HG03439 (cell line): ENCODE data around the gene DGKH.
"Not testable (repeated sequence)": the region's sequence is repeated elsewhere in the genome, so short reads cannot be mapped to it uniquely, and the experiment has no call there.

Experiments
- ATAC-seq: cut with Tn5 transposase; IDR thresholded peaks from one replicate; pipeline ENCODE4 v1.9.1; 2021; ENCODE audit warnings: mild to moderate bottlenecking, moderate library complexity; ENCODE audit not compliant: unreplicated experiment

Gene DGKH

GRCh38 chr13:42163338-42163737, 114.9 kb downstream of the DGKH start:
- not testable (repeated sequence) for ATAC-seq

- not testable (repeated sequence) for ATAC-seq
These were observed 115.5 kb downstream of the DGKH start for GRCh38 chr13:42163910-42164309.

GRCh38 chr13:42164557-42165125, 116.2 kb downstream of the DGKH start:
- ATAC-seq = no peak

GRCh38 chr13:42168496-42168895, 120.0 kb downstream of the DGKH start:
- ATAC-seq = no peak

GRCh38 chr13:42170029-42170428, 121.6 kb downstream of the DGKH start:
- ATAC-seq = no peak

- ATAC-seq = no peak
These were observed 125.4 kb downstream of the DGKH start for GRCh38 chr13:42173789-42174343.

- no peak for ATAC-seq
These were observed 126.1 kb downstream of the DGKH start for GRCh38 chr13:42174344-42175162.

- ATAC-seq = no peak
These were observed 127.8 kb downstream of the DGKH start for GRCh38 chr13:42176294-42176693.

- ATAC-seq = no peak
These were observed 128.7 kb downstream of the DGKH start for GRCh38 chr13:42177189-42177588.

GRCh38 chr13:42181381-42181953, 133.0 kb downstream of the DGKH start:
- ATAC-seq = no peak

- no peak for ATAC-seq
These were observed 140.6 kb downstream of the DGKH start for GRCh38 chr13:42189061-42189460.

GRCh38 chr13:42190529-42190928, 142.1 kb downstream of the DGKH start:
- ATAC-seq = no peak

- ATAC-seq = no peak
These were observed 163.4 kb downstream of the DGKH start for GRCh38 chr13:42211704-42212464.

GRCh38 chr13:42214446-42214845, 166.0 kb downstream of the DGKH start:
- no peak for ATAC-seq

- no peak for ATAC-seq
These were observed 167.4 kb downstream of the DGKH start for GRCh38 chr13:42215578-42216421.

GRCh38 chr13:42216422-42216735, 167.9 kb downstream of the DGKH start:
- no peak for ATAC-seq

GRCh38 chr13:42218576-42218975, 170.1 kb downstream of the DGKH start:
- no peak for ATAC-seq

- no peak for ATAC-seq
These were observed 170.6 kb downstream of the DGKH start for GRCh38 chr13:42219051-42219450.

GRCh38 chr13:42219876-42220275, 171.4 kb downstream of the DGKH start:
- no peak for ATAC-seq

GRCh38 chr13:42221121-42221765, 172.8 kb downstream of the DGKH start:
- no peak for ATAC-seq
